ENCODE data around the gene C1R. TPM values are rescaled to one million over a fixed set of nuclear protein-coding genes. Genes with fewer than 3 reads are reported as not detected.
"Not testable (repeated sequence)": the region's sequence is repeated elsewhere in the genome, so short reads cannot be mapped to it uniquely, and the experiment has no call there.

C1R gene
- total RNA-seq, 1 donor, result 528 TPM

GRCh38 chr12:7058850-7059395, 33.3 kb downstream of the C1R start:
- TF ChIP-seq CTCF (IDR thresholded peaks at IDR 0.05; ENCODE audit: insufficient read depth, low read length), result no peak
- no peak overlapping the region for H3K4me3 ChIP-seq (ENCODE audit: low read depth, low read length)
- no peak for DNase-seq (ENCODE audit: low read depth)

GRCh38 chr12:7058163-7058845, 33.9 kb downstream of the C1R start:
- H3K4me3 ChIP-seq (ENCODE audit: low read depth, low read length), result no peak overlapping the region
- no peak for TF ChIP-seq CTCF (IDR thresholded peaks at IDR 0.05; ENCODE audit: insufficient read depth, low read length)
- DNase-seq (ENCODE audit: low read depth), result no peak

GRCh38 chr12:7055736-7056135, 36.5 kb downstream of the C1R start:
- H3K4me3 ChIP-seq (ENCODE audit: low read depth, low read length); DNase-seq (ENCODE audit: low read depth): not testable (repeated sequence)

- no peak overlapping the region for H3K4me3 ChIP-seq (ENCODE audit: low read depth, low read length)
- no peak for TF ChIP-seq CTCF (IDR thresholded peaks at IDR 0.05; ENCODE audit: insufficient read depth, low read length)
- DNase-seq (ENCODE audit: low read depth), result no peak
These were observed 37.3 kb downstream of the C1R start for GRCh38 chr12:7054925-7055324.

GRCh38 chr12:7049973-7050372, 42.3 kb downstream of the C1R start:
- H3K4me3 ChIP-seq (ENCODE audit: low read depth, low read length); DNase-seq (ENCODE audit: low read depth): not testable (repeated sequence)

- not testable (repeated sequence) for DNase-seq (ENCODE audit: low read depth); H3K4me3 ChIP-seq (ENCODE audit: low read depth, low read length)
These were observed 42.7 kb downstream of the C1R start for GRCh38 chr12:7049445-7049951.

- DNase-seq (ENCODE audit: low read depth), result no peak
- no peak for TF ChIP-seq CTCF (IDR thresholded peaks at IDR 0.05; ENCODE audit: insufficient read depth, low read length)
- no peak overlapping the region for H3K4me3 ChIP-seq (ENCODE audit: low read depth, low read length)
These were observed 44.9 kb downstream of the C1R start for GRCh38 chr12:7047306-7047705.

- H3K4me3 ChIP-seq (ENCODE audit: low read depth, low read length), result no peak overlapping the region
- TF ChIP-seq CTCF (IDR thresholded peaks at IDR 0.05; ENCODE audit: insufficient read depth, low read length), result peak; percentile 5
- DNase-seq (ENCODE audit: low read depth), result no peak
These were observed 45.7 kb downstream of the C1R start for GRCh38 chr12:7046383-7047105.
